ENCODE measurements around the gene ELMO1. TPM values are rescaled to one million over a fixed set of nuclear protein-coding genes. Genes with fewer than 3 reads are reported as not detected.
"Not testable (repeated sequence)": the region's sequence is repeated elsewhere in the genome, so short reads cannot be mapped to it uniquely, and the experiment has no call there.

ELMO1 gene
- total RNA-seq, 1 donor from 2014 or later = 110 TPM

- H3K4me3 Mint-ChIP-seq = no peak overlapping the region
- H3K27me3 Mint-ChIP-seq = no peaks in the 10 kb centered on the region
- H3K36me3 Mint-ChIP-seq (ENCODE audit: low read depth) = peaks cover 14% of the 10 kb centered on the region
- intact Hi-C loops (cut with micrococcal nuclease) = loop anchor here (5.0 kb wide), 2 partner anchors 212 to 498 kb away; no protein-coding TSS in a partner anchor
- peaks cover 14% of the 10 kb centered on the region for H3K4me1 Mint-ChIP-seq
- no peak overlapping the region for H3K27ac Mint-ChIP-seq
- DNase-seq = no peak
- no peaks in the 10 kb centered on the region for H3K9me3 Mint-ChIP-seq
These were observed 463.9 kb downstream of the ELMO1 start for GRCh38 chr7:36984710-36985312.

DNA sequence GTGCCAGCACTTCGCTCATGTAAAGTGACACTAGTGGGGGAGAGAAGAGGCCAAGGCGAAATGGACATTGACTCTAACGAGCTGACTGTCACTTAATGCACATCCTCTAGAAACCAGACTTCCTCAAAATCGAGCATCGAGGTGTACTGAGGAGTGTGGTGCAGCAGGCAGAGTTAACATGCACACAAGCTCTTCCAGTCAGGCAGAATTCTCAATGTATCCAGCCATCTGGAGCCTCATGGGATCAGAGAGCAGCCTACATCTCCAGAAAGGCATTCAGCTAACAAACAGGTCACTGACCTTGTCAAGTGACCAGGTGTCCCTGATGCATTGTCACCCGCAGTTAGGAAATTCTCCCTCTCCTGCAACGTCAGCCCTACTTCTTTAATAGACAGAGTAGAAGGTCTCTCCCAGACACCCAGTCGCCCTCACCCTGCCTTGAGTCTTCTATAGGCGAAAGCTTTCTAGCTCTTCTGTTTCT lies 464.6 kb downstream of the ELMO1 start:
- intact Hi-C loops (cut with micrococcal nuclease) = no loop called here
- no peaks in the 10 kb centered on the region for H3K9me3 Mint-ChIP-seq
- H3K4me3 Mint-ChIP-seq = no peak overlapping the region

DNA sequence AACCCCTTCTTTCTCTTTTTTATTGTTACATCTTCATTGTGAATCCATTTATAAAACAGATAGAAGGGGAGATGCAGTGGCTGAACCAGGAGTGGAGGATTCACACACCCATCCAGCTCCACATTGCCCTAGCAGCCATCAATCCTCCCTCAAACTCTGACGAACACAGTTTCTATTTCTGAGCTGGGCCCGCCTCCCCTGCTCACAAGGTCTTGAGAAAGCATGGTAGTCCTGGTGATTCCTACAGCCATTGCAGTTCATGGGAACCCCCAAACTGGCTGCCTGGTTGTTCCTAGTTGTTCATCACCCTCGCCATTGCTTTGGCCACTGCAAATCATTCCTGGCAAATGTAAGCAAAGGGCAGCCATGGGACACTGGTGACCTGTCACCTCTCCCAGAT lies 465.9 kb downstream of the ELMO1 start:
- H3K27me3 Mint-ChIP-seq = no peaks in the 10 kb centered on the region
- no peak overlapping the region for H3K4me3 Mint-ChIP-seq
- intact Hi-C loops (cut with micrococcal nuclease) = no loop called here
- H3K36me3 Mint-ChIP-seq (ENCODE audit: low read depth) = peaks cover 17% of the 10 kb centered on the region
- DNase-seq = no peak
- H3K9me3 Mint-ChIP-seq = no peaks in the 10 kb centered on the region
- peaks cover 14% of the 10 kb centered on the region for H3K4me1 Mint-ChIP-seq
- H3K27ac Mint-ChIP-seq = no peak overlapping the region

More for the DNA sequence above, 464.6 kb downstream of the ELMO1 start:
- no peak for DNase-seq
- H3K27me3 Mint-ChIP-seq = no peaks in the 10 kb centered on the region
- peaks cover 14% of the 10 kb centered on the region for H3K36me3 Mint-ChIP-seq (ENCODE audit: low read depth)
- H3K4me1 Mint-ChIP-seq = peaks cover 14% of the 10 kb centered on the region
- H3K27ac Mint-ChIP-seq = no peak overlapping the region

- H3K9me3 Mint-ChIP-seq = no peaks in the 10 kb centered on the region
- intact Hi-C loops (cut with micrococcal nuclease) = no loop called here
- no peak overlapping the region for H3K4me3 Mint-ChIP-seq
- no peak for DNase-seq
- H3K36me3 Mint-ChIP-seq (ENCODE audit: low read depth) = peaks cover 28% of the 10 kb centered on the region
- H3K4me1 Mint-ChIP-seq = peaks cover 5% of the 10 kb centered on the region
- H3K27me3 Mint-ChIP-seq = no peaks in the 10 kb centered on the region
- no peak overlapping the region for H3K27ac Mint-ChIP-seq
These were observed 468.8 kb downstream of the ELMO1 start for GRCh38 chr7:36979810-36980248.

DNA sequence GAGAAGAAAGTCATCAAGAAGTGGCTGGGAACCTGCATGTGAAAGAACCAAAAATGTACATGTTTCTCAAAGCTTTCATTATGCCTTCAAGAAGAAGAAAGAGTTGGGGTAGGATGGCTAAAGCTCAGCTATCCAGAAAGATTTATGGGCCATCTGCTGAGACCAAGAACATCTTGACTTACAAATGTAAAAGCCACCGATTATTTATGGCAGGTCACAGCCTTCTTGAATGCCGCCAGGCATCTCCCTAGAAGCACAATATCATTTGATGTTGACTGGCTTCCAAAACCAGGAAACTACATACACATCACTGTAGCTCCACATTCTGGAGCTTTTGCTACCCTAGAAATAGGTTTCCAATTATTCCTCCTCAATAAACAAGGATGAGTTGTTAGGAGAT lies 470.2 kb downstream of the ELMO1 start:
- intact Hi-C loops (cut with micrococcal nuclease) = no loop called here
- Mint-ChIP-seq H3K27me3 (no peaks in the 10 kb centered on the region), H3K27ac (no peak overlapping the region), H3K4me1 (no peaks in the 10 kb centered on the region), H3K9me3 (no peaks in the 10 kb centered on the region), H3K4me3 (no peak overlapping the region), H3K36me3 (ENCODE audit: low read depth) (peaks cover 32% of the 10 kb centered on the region)
- no peak for DNase-seq

DNA sequence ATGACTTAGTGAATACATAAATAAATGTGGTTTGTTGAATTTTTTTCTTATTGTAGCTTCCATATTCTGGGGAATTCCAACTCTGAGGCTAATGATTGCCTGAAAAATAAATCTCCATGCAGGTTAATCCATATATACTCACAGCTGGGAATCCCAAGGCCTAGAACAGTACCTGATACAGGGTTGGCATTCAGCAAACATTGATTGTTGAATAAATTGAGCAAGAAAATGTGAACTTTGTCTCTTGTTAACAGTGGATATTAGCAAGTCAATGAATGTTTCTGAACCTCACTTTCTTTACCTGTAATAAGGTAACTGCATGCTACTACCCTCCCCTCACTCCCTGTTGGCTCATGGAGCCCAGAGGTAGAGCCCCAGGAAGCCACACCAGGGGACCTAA lies 470.8 kb downstream of the ELMO1 start:
- no peak for DNase-seq
- Mint-ChIP-seq H3K27ac (no peak overlapping the region), H3K9me3 (no peaks in the 10 kb centered on the region), H3K4me3 (no peak overlapping the region), H3K36me3 (ENCODE audit: low read depth) (peaks cover 29% of the 10 kb centered on the region), H3K27me3 (no peaks in the 10 kb centered on the region), H3K4me1 (no peaks in the 10 kb centered on the region)
- intact Hi-C loops (cut with micrococcal nuclease) = no loop called here

GRCh38 chr7:36973534-36973933 lies 475.1 kb downstream of the ELMO1 start:
- H3K9me3 Mint-ChIP-seq; intact Hi-C loops (cut with micrococcal nuclease); H3K27ac Mint-ChIP-seq; DNase-seq; H3K4me3 Mint-ChIP-seq; H3K27me3 Mint-ChIP-seq: not testable (repeated sequence)
- Mint-ChIP-seq H3K36me3 (ENCODE audit: low read depth) (peaks cover 26% of the 10 kb centered on the region), H3K4me1 (peaks cover 20% of the 10 kb centered on the region)

DNA sequence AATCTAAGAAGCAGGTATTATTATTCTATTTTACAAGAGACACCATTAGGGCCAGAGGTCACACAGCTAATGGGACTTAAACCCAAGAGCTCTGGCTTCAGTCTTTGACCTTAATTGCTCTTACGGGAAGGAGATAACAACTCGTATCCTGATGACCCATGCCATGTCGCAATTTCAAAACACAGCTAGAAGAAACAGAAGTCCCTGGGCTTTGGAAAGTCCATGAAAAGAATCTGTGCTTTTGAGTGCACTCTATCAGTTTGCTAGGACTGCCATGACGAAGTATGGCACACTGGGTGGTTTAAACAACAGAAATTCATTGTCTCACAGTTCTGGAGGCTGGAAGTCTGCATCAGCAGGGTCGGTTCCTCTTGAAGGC lies 476.5 kb downstream of the ELMO1 start:
- peaks cover 26% of the 10 kb centered on the region for H3K36me3 Mint-ChIP-seq (ENCODE audit: low read depth)
- H3K9me3 Mint-ChIP-seq = no peaks in the 10 kb centered on the region
- no peak for DNase-seq
- no peak overlapping the region for H3K4me3 Mint-ChIP-seq
- intact Hi-C loops (cut with micrococcal nuclease) = no loop called here
- H3K27ac Mint-ChIP-seq = no peak overlapping the region
- H3K27me3 Mint-ChIP-seq = no peaks in the 10 kb centered on the region
- H3K4me1 Mint-ChIP-seq = peaks cover 22% of the 10 kb centered on the region

DNA sequence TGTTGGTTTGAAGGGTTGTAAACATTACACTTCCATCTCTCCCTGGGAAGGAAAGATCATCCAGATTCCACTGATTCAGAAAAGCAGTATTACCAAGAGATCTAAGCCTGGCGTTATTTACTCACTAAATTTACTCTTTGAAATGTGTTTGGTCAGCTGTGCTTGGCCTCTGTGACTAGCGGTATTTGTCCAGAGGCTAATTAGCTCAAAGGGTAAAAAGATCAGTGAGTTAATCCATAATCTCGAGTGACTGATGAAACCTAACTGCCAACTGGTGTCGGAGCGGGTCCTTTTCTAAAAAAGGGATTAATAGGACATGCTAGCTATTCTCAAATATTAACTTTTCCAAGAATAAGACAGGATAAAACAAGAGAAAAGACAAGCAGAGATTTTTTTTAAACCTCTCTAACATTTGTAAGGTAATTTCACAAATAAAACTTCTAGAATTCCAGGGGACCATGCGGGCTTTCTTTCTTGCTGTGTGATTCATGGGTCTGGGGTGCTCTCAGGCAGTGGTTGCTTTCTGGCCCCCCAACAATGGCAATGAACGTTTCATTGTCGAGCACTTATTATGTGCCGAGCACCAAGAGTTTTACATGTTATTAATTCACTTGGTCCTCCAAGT lies 477.0 kb downstream of the ELMO1 start:
- Mint-ChIP-seq H3K4me1 (peaks cover 22% of the 10 kb centered on the region), H3K4me3 (no peak overlapping the region), H3K27ac (no peak overlapping the region), H3K27me3 (no peaks in the 10 kb centered on the region), H3K9me3 (no peaks in the 10 kb centered on the region), H3K36me3 (ENCODE audit: low read depth) (peaks cover 24% of the 10 kb centered on the region)
- intact Hi-C loops (cut with micrococcal nuclease) = no loop called here
- DNase-seq = no peak

- peak overlapping the region; percentile 66 for H3K27ac Mint-ChIP-seq
- no peaks in the 10 kb centered on the region for H3K9me3 Mint-ChIP-seq
- DNase-seq = no peak
- intact Hi-C loops (cut with micrococcal nuclease) = no loop called here
- H3K4me3 Mint-ChIP-seq = peak overlapping the region; percentile 0
- peaks cover 26% of the 10 kb centered on the region for H3K36me3 Mint-ChIP-seq (ENCODE audit: low read depth)
- peaks cover 22% of the 10 kb centered on the region for H3K4me1 Mint-ChIP-seq
- no peaks in the 10 kb centered on the region for H3K27me3 Mint-ChIP-seq
These were observed 477.8 kb downstream of the ELMO1 start for GRCh38 chr7:36970551-36971514.

- Mint-ChIP-seq H3K27me3 (no peaks in the 10 kb centered on the region), H3K4me3 (peak overlapping the region; percentile 3), H3K9me3 (peaks cover 8% of the 10 kb centered on the region), H3K27ac (no peak overlapping the region), H3K4me1 (peaks cover 29% of the 10 kb centered on the region), H3K36me3 (ENCODE audit: low read depth) (peaks cover 23% of the 10 kb centered on the region)
- DNase-seq = peak; percentile 73
- intact Hi-C loops (cut with micrococcal nuclease) = loop anchor here (5.0 to 10.0 kb wide), 3 partner anchors 213 to 385 kb away; no protein-coding TSS in a partner anchor
These were observed 479.3 kb downstream of the ELMO1 start for GRCh38 chr7:36969376-36969775.

GRCh38 chr7:36967387-36967786 lies 481.3 kb downstream of the ELMO1 start:
- peaks cover 35% of the 10 kb centered on the region for H3K4me1 Mint-ChIP-seq

DNA sequence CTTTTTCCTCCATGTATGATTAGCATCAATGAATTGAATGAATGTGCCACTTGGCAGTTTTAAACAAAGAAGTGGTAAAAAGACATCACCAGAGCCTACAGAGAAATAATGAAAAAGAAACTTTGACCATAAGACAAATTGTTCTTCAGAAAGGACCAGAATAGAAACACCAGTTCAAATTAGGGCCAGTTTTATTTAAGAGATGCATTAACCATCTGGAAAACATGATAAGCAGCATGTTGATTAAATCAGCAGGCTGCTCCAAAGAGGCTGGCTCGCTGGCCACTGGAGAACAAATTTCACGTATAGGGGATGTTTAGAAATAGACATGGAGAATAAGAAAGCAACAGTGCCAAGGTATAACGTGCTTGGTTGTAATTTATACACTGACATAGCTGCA lies 482.0 kb downstream of the ELMO1 start:
- no peaks in the 10 kb centered on the region for H3K27me3 Mint-ChIP-seq
- peaks cover 12% of the 10 kb centered on the region for H3K9me3 Mint-ChIP-seq
- no peak overlapping the region for H3K27ac Mint-ChIP-seq
- H3K4me1 Mint-ChIP-seq = peaks cover 42% of the 10 kb centered on the region
- H3K36me3 Mint-ChIP-seq (ENCODE audit: low read depth) = peaks cover 34% of the 10 kb centered on the region
- intact Hi-C loops (cut with micrococcal nuclease) = loop anchor here (5.0 to 10.0 kb wide), 3 partner anchors 216 to 388 kb away; no protein-coding TSS in a partner anchor
- DNase-seq = no peak
- H3K4me3 Mint-ChIP-seq = no peak overlapping the region

More at GRCh38 chr7:36967387-36967786, 481.3 kb downstream of the ELMO1 start:
- Mint-ChIP-seq H3K27me3 (no peaks in the 10 kb centered on the region), H3K27ac (no peak overlapping the region), H3K36me3 (ENCODE audit: low read depth) (peaks cover 29% of the 10 kb centered on the region), H3K4me3 (no peak overlapping the region), H3K9me3 (peaks cover 8% of the 10 kb centered on the region)
- DNase-seq = no peak
- intact Hi-C loops (cut with micrococcal nuclease) = loop anchor here (5.0 to 10.0 kb wide), 3 partner anchors 215 to 387 kb away; no protein-coding TSS in a partner anchor

Measured in activated CD4-positive, alpha-beta T cell treated with anti-CD3 and anti-CD28 coated beads, Interleukin-2, amount 10 ng/mL, durations not matched to agents 24 days and 14 days (primary cell).